ENCODE measurements around the gene CHRNB4. TPM values are rescaled to one million over a fixed set of nuclear protein-coding genes. Genes with fewer than 3 reads are reported as not detected.

CHRNB4 gene
- total RNA-seq, 1 donor from 2014 or later = 0.10 TPM

GRCh38 chr15:78672285-78673014 lies 31.4 kb upstream of the CHRNB4 start:
- Mint-ChIP-seq H3K9me3 (ENCODE audit: low read depth) (no peaks in the 10 kb centered on the region), H3K4me3 (ENCODE audit: unreplicated experiment) (no peak overlapping the region), H3K27me3 (ENCODE audit: low read depth) (peaks cover 4% of the 10 kb centered on the region), H3K36me3 (ENCODE audit: low read depth) (no peaks in the 10 kb centered on the region), H3K27ac (ENCODE audit: unreplicated experiment) (no peak overlapping the region), H3K4me1 (ENCODE audit: low read depth) (peaks cover 3% of the 10 kb centered on the region)
- TF ChIP-seq CTCF (IDR thresholded peaks at IDR 0.05) = no peak
- no peak for DNase-seq (ENCODE audit: low spot score)

- peaks cover 5% of the 10 kb centered on the region for H3K27me3 Mint-ChIP-seq (ENCODE audit: low read depth)
- no peaks in the 10 kb centered on the region for H3K9me3 Mint-ChIP-seq (ENCODE audit: low read depth)
- H3K36me3 Mint-ChIP-seq (ENCODE audit: low read depth) = no peaks in the 10 kb centered on the region
- no peak for DNase-seq (ENCODE audit: low spot score)
- peaks cover 3% of the 10 kb centered on the region for H3K4me1 Mint-ChIP-seq (ENCODE audit: low read depth)
- no peak overlapping the region for H3K27ac Mint-ChIP-seq (ENCODE audit: unreplicated experiment)
- TF ChIP-seq CTCF (IDR thresholded peaks at IDR 0.05) = no peak
- no peak overlapping the region for H3K4me3 Mint-ChIP-seq (ENCODE audit: unreplicated experiment)
Measured at GRCh38 chr15:78671626-78672211, 30.7 kb upstream of the CHRNB4 start.

GRCh38 chr15:78668987-78669386 lies 28.0 kb upstream of the CHRNB4 start:
- H3K27me3 Mint-ChIP-seq (ENCODE audit: low read depth) = peaks cover 10% of the 10 kb centered on the region
- peaks cover 10% of the 10 kb centered on the region for H3K4me1 Mint-ChIP-seq (ENCODE audit: low read depth)
- no peaks in the 10 kb centered on the region for H3K9me3 Mint-ChIP-seq (ENCODE audit: low read depth)
- TF ChIP-seq CTCF (IDR thresholded peaks at IDR 0.05) = no peak
- H3K27ac Mint-ChIP-seq (ENCODE audit: unreplicated experiment) = no peak overlapping the region
- DNase-seq (ENCODE audit: low spot score) = no peak
- H3K36me3 Mint-ChIP-seq (ENCODE audit: low read depth) = peaks cover 3% of the 10 kb centered on the region
- no peak overlapping the region for H3K4me3 Mint-ChIP-seq (ENCODE audit: unreplicated experiment)

DNA sequence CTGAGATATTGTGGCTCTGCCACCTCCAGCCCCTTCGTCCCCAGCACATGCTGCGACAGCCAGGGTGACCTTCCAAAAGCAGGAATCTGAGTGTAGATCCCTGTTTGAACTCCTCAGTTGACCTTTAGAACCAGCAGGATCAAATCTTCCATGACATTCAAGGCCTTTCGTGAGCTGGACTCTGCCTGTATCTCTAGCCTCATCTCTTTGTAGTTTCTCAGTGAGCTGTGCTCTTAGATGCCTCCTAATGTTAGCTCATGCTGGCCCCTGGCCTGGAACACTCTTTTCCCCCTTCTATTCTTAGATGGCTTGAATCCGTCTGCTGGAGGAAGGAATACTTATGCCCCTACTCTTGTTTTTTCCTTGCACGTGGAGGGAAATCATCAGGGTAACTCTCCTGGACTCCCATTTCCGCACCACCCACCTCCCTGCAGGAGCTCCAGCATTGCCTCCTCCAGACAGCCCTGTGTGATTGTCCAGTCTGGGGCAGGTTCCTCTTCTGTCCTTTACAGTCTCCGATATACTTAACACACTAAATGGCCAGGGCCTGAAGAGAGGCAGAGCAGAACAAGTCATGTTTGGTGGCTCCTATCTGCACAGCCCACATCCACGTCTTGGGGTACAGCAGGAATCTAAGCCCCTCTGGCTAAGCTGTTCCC lies 26.7 kb upstream of the CHRNB4 start:
- peaks cover 10% of the 10 kb centered on the region for H3K4me1 Mint-ChIP-seq (ENCODE audit: low read depth)
- no peak overlapping the region for H3K4me3 Mint-ChIP-seq (ENCODE audit: unreplicated experiment)

More for the DNA sequence above, 26.7 kb upstream of the CHRNB4 start:
- Mint-ChIP-seq H3K9me3 (ENCODE audit: low read depth) (no peaks in the 10 kb centered on the region), H3K36me3 (ENCODE audit: low read depth) (peaks cover 3% of the 10 kb centered on the region), H3K27ac (ENCODE audit: unreplicated experiment) (no peak overlapping the region), H3K27me3 (ENCODE audit: low read depth) (peaks cover 10% of the 10 kb centered on the region)
- no peak for TF ChIP-seq CTCF (IDR thresholded peaks at IDR 0.05)
- no peak for DNase-seq (ENCODE audit: low spot score)
